OCI-LY7 (cell line): ENCODE measurements around the gene TESPA1. TPM values are rescaled to one million over a fixed set of nuclear protein-coding genes. Genes with fewer than 3 reads are reported as not detected.

Source experiments
- BruUV-seq: library from RNA; stranded (reverse); fragments of 400-500 nt; replicated peaks from 2 replicates; lab custom pipeline; 2021; lab: Mats Ljungman, UMichigan
- CTCF ChIA-PET: fragments of 300-600 bp; sonication (Branson Sonifier 250); formaldehyde crosslinking; loops from one replicate; lab custom pipeline; 2022; ENCODE audit warnings: antibody characterized with exemption; ENCODE audit not compliant: unreplicated experiment; lab: Charles Lee
- POLR2A ChIA-PET: fragments of 300-600 bp; sonication (Branson Sonifier 250); formaldehyde crosslinking; loops from one replicate; lab custom pipeline; 2022; ENCODE audit warnings: antibody characterized with exemption; lab: Charles Lee
- DNase-seq: peaks from one replicate; pipeline ENCODE4 v3.0.0-alpha.2; 2015; ENCODE audit warnings: low spot score
- H2AFZ ChIP-seq: fragments of 200-600 bp; sonication (generic), shearing (Covaris generic); 2 replicates; pipeline ENCODE4 v1.6.1; 2014; ENCODE audit warnings: mild to moderate bottlenecking, antibody characterized with exemption, low read length, moderate library complexity
- H3K27ac ChIP-seq: fragments of 200-600 bp; sonication (generic); 2 replicates; pipeline ENCODE4 v1.5.1; 2014; ENCODE audit warnings: mixed run types, low read depth, mild to moderate bottlenecking, moderate library complexity, low read length, inconsistent platforms; ENCODE audit not compliant: poor library complexity, severe bottlenecking
- H3K36me3 ChIP-seq: fragments of 200-600 bp; sonication (generic); 2 replicates; pipeline ENCODE4 v1.6.1; 2014; ENCODE audit warnings: mild to moderate bottlenecking, antibody characterized with exemption, low read length, moderate library complexity, mixed read lengths; ENCODE audit not compliant: insufficient read depth
- H3K4me1 ChIP-seq: fragments of 200-600 bp; sonication (generic); 2 replicates; pipeline ENCODE4 v1.5.1; 2014; ENCODE audit warnings: mild to moderate bottlenecking, low read length; ENCODE audit not compliant: insufficient read depth, poor library complexity, severe bottlenecking
- H3K4me2 ChIP-seq: fragments of 200-600 bp; sonication (generic); 2 replicates; pipeline ENCODE4 v1.6.1; 2014; ENCODE audit warnings: mild to moderate bottlenecking, low read length
- H3K4me3 ChIP-seq: fragments of 200-600 bp; sonication (generic); 2 replicates; pipeline ENCODE4 v1.5.1; 2014; ENCODE audit warnings: mild to moderate bottlenecking, low read depth, low read length; ENCODE audit not compliant: poor library complexity, severe bottlenecking
- H3K79me2 ChIP-seq: fragments of 200-600 bp; sonication (generic); 2 replicates; pipeline ENCODE4 v1.6.1; 2016; ENCODE audit warnings: low read depth, mild to moderate bottlenecking, low read length, moderate library complexity, mixed read lengths; ENCODE audit not compliant: insufficient read depth
- H3K9me2 ChIP-seq: fragments of 200-600 bp; sonication (generic); 2 replicates; pipeline ENCODE4 v1.6.1; 2016; ENCODE audit warnings: mild to moderate bottlenecking, low read length, mixed read lengths; ENCODE audit not compliant: insufficient read depth
- H3K9me3 ChIP-seq: fragments of 200-600 bp; sonication (generic); 2 replicates; pipeline ENCODE4 v1.6.1; 2014; ENCODE audit warnings: mild to moderate bottlenecking, mixed run types, low read length, mixed read lengths
- H4K20me1 ChIP-seq: fragments of 200-600 bp; sonication (generic); 2 replicates; pipeline ENCODE4 v1.6.1; 2014; ENCODE audit warnings: mild to moderate bottlenecking, antibody characterized with exemption, low read length, moderate library complexity, mixed read lengths; ENCODE audit not compliant: insufficient read depth
- CTCF ChIP-seq: fragments of 200-600 bp; sonication (generic); conservative IDR thresholded peaks from 2 replicates; pipeline ENCODE4 v1.5.1; 2014; ENCODE audit warnings: mild to moderate bottlenecking, antibody characterized with exemption, low read length, moderate library complexity, mixed read lengths
- EZH2phosphoT487 ChIP-seq: fragments of 200-600 bp; sonication (generic); IDR thresholded peaks from 2 replicates; pipeline ENCODE4 v1.6.1; 2018; ENCODE audit warnings: low read depth, borderline replicate concordance, mild to moderate bottlenecking, mixed run types, antibody characterized with exemption, low read length, moderate library complexity, mixed read lengths
- intact Hi-C: fragments of 100-400 bp; cut with micrococcal nuclease; formaldehyde crosslinking; loops from one replicate; pipeline ENCODE4 v1.10.0; 2022; ENCODE audit not compliant: unreplicated experiment
- total RNA-seq, 2 experiments: library from RNA; depleted of rRNA in 1 of 2; stranded (reverse); fragments of >200 nt in 1 of 2; shearing (Covaris generic) in 1 of 2; gene quantifications; 2 replicates each; pipeline ENCODE4 v1.2.3, GENCODE V29; 2014 to 2022

TESPA1 gene
- total RNA-seq, 2 experiments from 2014 or later: 9.5 to 24.1 TPM

GRCh38 chr12:54958048-54958658, 26.4 kb downstream of the TESPA1 start:
- H3K4me2 ChIP-seq: no peak overlapping the region
- no peaks in the 10 kb centered on the region for H3K9me2 ChIP-seq
- no peaks in the 10 kb centered on the region for H3K9me3 ChIP-seq
- peaks cover 22% of the 10 kb centered on the region for H3K4me1 ChIP-seq
- CTCF ChIA-PET: no interaction called here
- DNase-seq: peak; percentile 67
- no peak overlapping the region for H3K27ac ChIP-seq
- POLR2A ChIA-PET: interaction anchor here (0.6 to 1.3 kb wide), 3 partner anchors 22 to 41 kb away, joined by 3 to 4 read pairs (median 3); partner anchors contain the start of gene TESPA1
- no peak overlapping the region for H2AFZ ChIP-seq
- TF ChIP-seq CTCF (peak; percentile 93), EZH2phosphoT487 (no peak)
- no peaks in the 10 kb centered on the region for H4K20me1 ChIP-seq
- intact Hi-C loops: loop anchor here (1.0 to 2.0 kb wide), 3 partner anchors 104 to 255 kb away; partner anchors contain the start of gene MUCL1
- BruUV-seq: TSS peak; percentile 28
- peaks cover 29% of the 10 kb centered on the region; the same call in 1 of the 2 replicates for H3K36me3 ChIP-seq
- no peaks in the 10 kb centered on the region for H3K79me2 ChIP-seq
- no peak overlapping the region for H3K4me3 ChIP-seq

- DNase-seq: no peak
- H3K4me2 ChIP-seq: no peak overlapping the region
- ChIA-PET POLR2A (interaction anchor here (0.6 kb wide), 1 partner anchor 74 kb away, joined by 4 read pairs; no protein-coding TSS in a partner anchor), CTCF (no interaction called here)
- H3K9me3 ChIP-seq: no peaks in the 10 kb centered on the region
- no peak for TF ChIP-seq CTCF
- TF ChIP-seq EZH2phosphoT487: no peak
- H3K4me1 ChIP-seq: peaks cover 22% of the 10 kb centered on the region
- no peak overlapping the region for H3K4me3 ChIP-seq
- no peaks in the 10 kb centered on the region for H3K79me2 ChIP-seq
- no peaks in the 10 kb centered on the region for H4K20me1 ChIP-seq
- intact Hi-C loops: no loop called here
- H2AFZ ChIP-seq: no peak overlapping the region
- no TSS peak for BruUV-seq
- H3K36me3 ChIP-seq: peaks cover 20% of the 10 kb centered on the region; the same call in 1 of the 2 replicates
- H3K9me2 ChIP-seq: no peaks in the 10 kb centered on the region
- no peak overlapping the region for H3K27ac ChIP-seq
Measured at GRCh38 chr12:54956818-54957641, 27.5 kb downstream of the TESPA1 start.
